HepG2 (cell line): Measurements from ENCODE around the gene RGP1. TPM values are rescaled to one million over a fixed set of nuclear protein-coding genes. Genes with fewer than 3 reads are reported as not detected.

Experiments
- AGO1 ChIP-seq: fragments of 200-400 bp; formaldehyde crosslinking; IDR thresholded peaks from 2 replicates; pipeline ENCODE4 v1.6.1; 2017; ENCODE audit warnings: mild to moderate bottlenecking, low read depth, low read length, moderate library complexity; ENCODE audit not compliant: poor library complexity, severe bottlenecking
- BHLHE40 ChIP-seq: IDR thresholded peaks from 2 replicates; pipeline ENCODE4 v1.6.1; 2011; ENCODE audit warnings: low read length, improper control_type of control experiment
- CBX2 ChIP-seq, 2 experiments: fragments of 200-600 bp in 1 of 2; sonication (generic); formaldehyde crosslinking in 1 of 2; IDR thresholded peaks; 2 replicates each; pipeline versions ENCODE4 v1.7.0 to v1.8.1; 2018 to 2022; ENCODE audit warnings: low read depth in 2 of 2, low read length in 1 of 2, mild to moderate bottlenecking in 1 of 2, missing genetic modification reagents in 1 of 2
- JDP2 ChIP-seq: sonication (generic); formaldehyde crosslinking; IDR thresholded peaks from 2 replicates; pipeline ENCODE4 v1.8.1; 2022; ENCODE audit warnings: missing genetic modification reagents, borderline replicate concordance
- KLF11 ChIP-seq: IDR thresholded peaks from 2 replicates; pipeline ENCODE4 v1.6.1; 2016; ENCODE audit warnings: missing compliant biosample characterization
- NCOA1 ChIP-seq: sonication (generic); formaldehyde crosslinking; IDR thresholded peaks from 2 replicates; pipeline ENCODE4 v1.9.0; 2021; ENCODE audit warnings: missing genetic modification reagents
- RARA ChIP-seq: IDR thresholded peaks from 2 replicates; pipeline ENCODE4 v1.6.1; 2016; ENCODE audit warnings: missing genetic modification reagents, missing compliant biosample characterization
- SRF ChIP-seq: IDR thresholded peaks from 2 replicates; pipeline ENCODE4 v1.6.1; 2011; ENCODE audit warnings: mild to moderate bottlenecking, low read depth, low read length, moderate library complexity
- SRSF1 ChIP-seq: fragments of 200-400 bp; formaldehyde crosslinking; optimal IDR thresholded peaks from 2 replicates; pipeline ENCODE3; 2017; ENCODE audit warnings: mild to moderate bottlenecking, low read depth, low read length, moderate library complexity
- TCF7L2 ChIP-seq: IDR thresholded peaks from 2 replicates; pipeline ENCODE4 v1.6.1; 2011; ENCODE audit warnings: mild to moderate bottlenecking, low read depth, low read length, moderate library complexity
- U2AF1 ChIP-seq: fragments of 200-400 bp; formaldehyde crosslinking; optimal IDR thresholded peaks from 2 replicates; pipeline ENCODE3; 2017; ENCODE audit warnings: mild to moderate bottlenecking, low read depth, low read length
- XBP1 ChIP-seq: sonication (generic); formaldehyde crosslinking; IDR thresholded peaks from 2 replicates; pipeline ENCODE4 v1.5.0; 2020; ENCODE audit warnings: missing genetic modification reagents
- ZBTB40 ChIP-seq, 2 experiments: fragments of 450-650 bp in 1 of 2; sonication (generic) in 1 of 2; formaldehyde crosslinking in 1 of 2; IDR thresholded peaks; 2 replicates each; pipeline versions ENCODE4 v1.6.1 to v1.8.0; 2016 to 2022; ENCODE audit warnings: antibody characterized with exemption in 1 of 2, mild to moderate bottlenecking in 1 of 2, missing genetic modification reagents in 1 of 2
- ZNF616 ChIP-seq: sonication (generic); formaldehyde crosslinking; IDR thresholded peaks from 2 replicates; pipeline ENCODE4 v1.5.0; 2020; ENCODE audit warnings: low read depth, mild to moderate bottlenecking, missing genetic modification reagents
- ZNF687 ChIP-seq: sonication (generic); formaldehyde crosslinking; IDR thresholded peaks from 2 replicates; pipeline ENCODE4 v1.5.1; 2020; ENCODE audit warnings: mild to moderate bottlenecking, missing genetic modification reagents, moderate library complexity
- polyA plus RNA-seq, 8 experiments: library from polyadenylated mRNA; depleted of rRNA in 3 of 8; stranded (reverse) in 7 of 8; unstranded in 1 of 8; fragments of >200 nt; fragmentation: Illumina TruSeq in 4 of 8; extraction: Trizol in 4 of 8; gene quantifications; 2 replicates each; pipeline versions ENCODE4 v1.2.1 to v1.2.3, GENCODE V29; 2011 to 2016; ENCODE audit warnings: low read depth in 4 of 8, missing spikeins in 1 of 8, mixed read lengths in 1 of 8; ENCODE audit not compliant: insufficient read depth in 1 of 8
- total RNA-seq, 5 experiments: library from RNA; depleted of rRNA; stranded (reverse); fragments of >200 nt; fragmentation: Illumina TruSeq; extraction: Trizol; gene quantifications; 2 replicates each; pipeline ENCODE4 v1.2.3, GENCODE V29; 2016; ENCODE audit warnings: low read depth in 1 of 5

Gene RGP1
- total and polyA plus RNA-seq, 2 of the 13 experiments (the other 11 are each of a cell fraction or from before 2014, with no cell fraction given) = 12.7 to 21.0 TPM

- TF ChIP-seq ZBTB40 (IDR thresholded peaks at IDR 0.05) (no peak), ZBTB40 (CRISPR knock-in tag; IDR thresholded peaks at IDR 0.05) (peak; percentile 51), AGO1 (no peak), BHLHE40 (no peak), RARA (0 out of 2 replicates have a peak, but pooled peaks have one; percentile 32), ZNF687 (CRISPR knock-in tag) (peak; percentile 94), XBP1 (no peak), SRF (no peak), JDP2 (no peak), SRSF1 (peak; percentile 62), CBX2 (IDR thresholded peaks at IDR 0.05; ENCODE audit: low read depth, low read length) (no peak), CBX2 (CRISPR knock-in tag; IDR thresholded peaks at IDR 0.05; ENCODE audit: low read depth) (no peak), NCOA1 (CRISPR knock-in tag) (no peak), ZNF616 (CRISPR knock-in tag) (0 out of 2 replicates have a peak, but pooled peaks have one; percentile 45), U2AF1 (no peak), KLF11 (peak; percentile 51; the same call in 1 of the 2 replicates), TCF7L2 (no peak)
Observed at GRCh38 chr9:35756275-35757225, 7.5 kb downstream of the RGP1 start (continued).
